ENCODE data around the gene HPCAL1. TPM values are rescaled to one million over a fixed set of nuclear protein-coding genes. Genes with fewer than 3 reads are reported as not detected.

The HPCAL1 gene
- total and polyA plus RNA-seq, 2 experiments from 2014 or later, result 13.4 to 25.5 TPM

DNA sequence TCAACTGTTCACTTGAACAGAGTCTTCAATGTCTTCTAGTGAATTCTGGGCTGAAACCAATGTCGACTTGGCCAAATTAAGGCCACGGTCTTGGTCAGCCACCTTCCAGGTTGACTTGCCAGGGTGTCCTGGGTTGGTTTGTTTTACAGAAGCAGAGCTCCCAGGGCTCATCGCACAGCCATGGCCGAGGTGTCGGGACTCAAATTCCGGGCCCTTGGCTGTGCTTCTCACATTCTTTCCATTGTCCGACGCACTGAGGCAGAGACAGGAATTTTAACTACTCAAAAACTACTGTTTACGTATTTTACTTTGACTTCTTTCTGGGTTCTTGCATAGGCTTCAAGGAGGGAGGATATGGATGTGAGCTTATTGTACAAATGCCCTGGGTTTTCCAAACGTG is 51.7 kb downstream of the HPCAL1 start:
- DNase-seq (ENCODE audit: low read depth in 1 of 2, low spot score in 1 of 2), result no peak
- Histone ChIP-seq H3K27me3 (no peaks in the 10 kb centered on the region), H3K4me3 (no peak overlapping the region), H3K36me3 (no peaks in the 10 kb centered on the region), H3K27ac (no peak overlapping the region), H3K4me1 (ENCODE audit: low read depth) (no peaks in the 10 kb centered on the region), H3K9me3 (ENCODE audit: low read depth) (no peaks in the 10 kb centered on the region)
- TF ChIP-seq, protein P1, sequence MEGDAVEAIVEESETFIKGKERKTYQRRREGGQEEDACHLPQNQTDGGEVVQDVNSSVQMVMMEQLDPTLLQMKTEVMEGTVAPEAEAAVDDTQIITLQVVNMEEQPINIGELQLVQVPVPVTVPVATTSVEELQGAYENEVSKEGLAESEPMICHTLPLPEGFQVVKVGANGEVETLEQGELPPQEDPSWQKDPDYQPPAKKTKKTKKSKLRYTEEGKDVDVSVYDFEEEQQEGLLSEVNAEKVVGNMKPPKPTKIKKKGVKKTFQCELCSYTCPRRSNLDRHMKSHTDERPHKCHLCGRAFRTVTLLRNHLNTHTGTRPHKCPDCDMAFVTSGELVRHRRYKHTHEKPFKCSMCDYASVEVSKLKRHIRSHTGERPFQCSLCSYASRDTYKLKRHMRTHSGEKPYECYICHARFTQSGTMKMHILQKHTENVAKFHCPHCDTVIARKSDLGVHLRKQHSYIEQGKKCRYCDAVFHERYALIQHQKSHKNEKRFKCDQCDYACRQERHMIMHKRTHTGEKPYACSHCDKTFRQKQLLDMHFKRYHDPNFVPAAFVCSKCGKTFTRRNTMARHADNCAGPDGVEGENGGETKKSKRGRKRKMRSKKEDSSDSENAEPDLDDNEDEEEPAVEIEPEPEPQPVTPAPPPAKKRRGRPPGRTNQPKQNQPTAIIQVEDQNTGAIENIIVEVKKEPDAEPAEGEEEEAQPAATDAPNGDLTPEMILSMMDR (IDR thresholded peaks at IDR 0.05; ENCODE audit: low read depth, low read length), result no peak

DNA sequence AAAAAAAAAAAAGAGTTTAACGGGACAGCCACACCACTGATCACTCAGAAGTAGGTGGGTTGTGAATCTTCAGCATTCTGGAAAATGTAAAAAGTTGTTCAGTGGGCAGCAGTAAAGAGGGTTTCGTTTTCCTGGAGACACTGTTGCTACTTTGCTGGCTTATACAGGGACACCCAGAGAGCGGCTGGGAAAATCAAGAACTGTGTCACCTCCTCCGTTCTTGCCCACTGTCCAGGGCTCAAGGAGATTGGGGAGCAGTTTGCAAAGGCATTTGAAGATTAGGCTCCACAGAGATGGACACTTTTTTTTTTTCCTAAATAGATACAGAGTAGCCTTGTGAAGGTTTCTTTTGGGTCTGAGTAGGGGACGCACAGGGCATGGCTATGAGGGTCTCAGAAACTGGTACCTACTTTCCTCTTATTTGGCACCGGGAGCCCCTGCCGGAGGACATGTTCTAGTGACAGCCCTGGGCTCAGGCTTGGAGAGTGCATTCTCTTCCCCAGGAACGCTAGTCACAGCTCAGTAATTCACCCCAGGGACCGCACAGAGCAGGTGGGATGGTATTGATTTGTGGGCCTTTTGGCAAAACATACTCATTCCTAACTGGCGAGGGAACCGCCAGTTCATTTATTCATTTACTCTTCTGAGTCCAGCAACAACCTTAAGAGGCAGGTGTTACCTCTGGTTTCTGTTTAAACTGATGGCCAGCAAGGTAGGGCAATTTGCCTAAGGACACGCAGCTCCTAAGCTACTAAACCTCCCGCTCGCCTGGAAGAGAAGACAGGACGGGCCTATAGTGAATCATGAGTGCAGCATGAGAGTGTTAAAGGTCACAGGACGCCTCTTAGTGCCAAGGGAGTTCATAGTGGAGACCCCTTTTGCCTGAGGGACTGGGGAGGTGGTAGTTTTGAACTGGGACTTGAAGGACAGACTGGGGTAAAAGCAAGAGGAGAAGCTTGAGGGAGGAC is 53.1 kb downstream of the HPCAL1 start:
- Histone ChIP-seq H3K27me3 (no peaks in the 10 kb centered on the region), H3K4me3 (no peak overlapping the region), H3K36me3 (no peaks in the 10 kb centered on the region), H3K27ac (no peak overlapping the region), H3K4me1 (ENCODE audit: low read depth) (no peaks in the 10 kb centered on the region), H3K9me3 (ENCODE audit: low read depth) (no peaks in the 10 kb centered on the region)
- TF ChIP-seq, protein P1 (IDR thresholded peaks at IDR 0.05; ENCODE audit: low read depth, low read length), result no peak
- DNase-seq (ENCODE audit: low read depth in 1 of 2, low spot score in 1 of 2), result no peak

DNA sequence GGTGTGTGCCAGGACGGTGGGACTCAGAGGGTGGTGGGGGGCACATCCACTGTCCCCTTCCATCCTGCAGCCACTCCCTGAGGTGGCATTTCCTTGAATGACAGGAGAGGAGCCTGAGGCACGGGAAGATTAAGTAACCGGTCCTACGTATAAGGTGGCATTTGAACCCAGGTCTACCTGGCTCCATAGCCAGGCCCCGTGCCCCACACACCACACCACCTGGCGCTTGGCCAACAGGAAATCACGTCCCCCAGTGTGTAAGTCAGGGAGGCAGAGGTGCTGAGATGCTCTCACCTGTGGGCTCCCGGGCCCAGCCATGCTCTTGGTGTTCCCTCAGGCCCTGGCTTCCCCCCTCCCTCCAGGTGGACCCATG is 53.7 kb downstream of the HPCAL1 start:
- no peaks in the 10 kb centered on the region for H3K36me3 ChIP-seq
- no peaks in the 10 kb centered on the region for H3K27me3 ChIP-seq
- TF ChIP-seq, protein P1 (IDR thresholded peaks at IDR 0.05; ENCODE audit: low read depth, low read length), result no peak
- no peak overlapping the region for H3K4me3 ChIP-seq
- no peaks in the 10 kb centered on the region for H3K9me3 ChIP-seq (ENCODE audit: low read depth)
- H3K27ac ChIP-seq, result no peak overlapping the region
- DNase-seq (ENCODE audit: low read depth in 1 of 2, low spot score in 1 of 2), result no peak
- no peaks in the 10 kb centered on the region for H3K4me1 ChIP-seq (ENCODE audit: low read depth)

DNA sequence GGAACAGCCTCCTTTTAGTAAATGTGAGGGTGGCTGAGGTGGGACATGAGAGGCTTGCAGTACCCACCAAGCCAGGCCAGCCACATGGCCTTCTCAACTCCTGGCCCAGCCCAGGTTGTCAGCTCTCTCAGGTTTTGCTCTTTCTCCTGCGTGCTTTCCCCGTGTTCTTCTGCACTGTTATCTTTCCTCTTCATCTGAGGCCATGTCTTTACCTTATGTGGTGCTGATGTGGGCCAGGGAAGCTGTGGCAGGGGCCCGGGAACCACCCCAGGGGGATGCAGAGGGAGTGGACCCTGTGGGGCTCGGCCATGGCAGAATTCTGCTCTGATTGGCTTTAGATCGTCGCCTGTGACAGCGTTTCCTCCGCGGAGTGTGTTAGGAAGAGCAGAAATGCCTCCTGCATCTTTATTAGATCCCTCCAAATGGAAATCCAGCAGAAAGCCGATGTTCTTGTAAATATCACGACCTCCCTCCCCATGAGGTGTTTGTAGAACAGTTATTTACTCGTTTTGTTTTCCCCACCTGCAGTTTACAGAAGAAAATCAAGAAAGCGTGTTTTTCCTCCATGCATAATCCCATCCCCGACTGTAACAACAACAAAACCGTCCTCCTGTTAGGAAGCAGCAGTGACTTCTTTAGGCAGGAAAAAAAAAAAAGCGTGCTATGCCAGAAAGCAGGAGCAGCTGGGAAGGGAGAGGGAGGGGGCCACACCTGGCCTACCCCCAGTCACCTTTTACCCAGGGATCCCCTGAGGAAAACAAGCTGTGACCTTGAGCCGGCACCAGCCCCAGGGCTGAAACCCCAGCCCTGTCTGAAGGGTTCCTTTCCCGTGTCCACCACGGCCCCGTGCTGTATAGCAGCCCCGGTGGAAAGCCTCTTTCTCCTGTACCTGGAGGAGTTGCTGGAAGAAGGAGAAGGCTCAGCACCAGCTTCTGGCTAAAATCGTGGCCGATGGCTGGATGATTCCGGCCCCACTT is 54.8 kb downstream of the HPCAL1 start:
- TF ChIP-seq, protein P1 (IDR thresholded peaks at IDR 0.05; ENCODE audit: low read depth, low read length), result no peak
- no peak for DNase-seq (ENCODE audit: low read depth in 1 of 2, low spot score in 1 of 2)
- no peaks in the 10 kb centered on the region for H3K27me3 ChIP-seq
- no peaks in the 10 kb centered on the region for H3K9me3 ChIP-seq (ENCODE audit: low read depth)
- H3K36me3 ChIP-seq, result no peaks in the 10 kb centered on the region
- H3K4me3 ChIP-seq, result no peak overlapping the region
- H3K27ac ChIP-seq, result no peak overlapping the region
- H3K4me1 ChIP-seq (ENCODE audit: low read depth), result peaks cover 3% of the 10 kb centered on the region

DNA sequence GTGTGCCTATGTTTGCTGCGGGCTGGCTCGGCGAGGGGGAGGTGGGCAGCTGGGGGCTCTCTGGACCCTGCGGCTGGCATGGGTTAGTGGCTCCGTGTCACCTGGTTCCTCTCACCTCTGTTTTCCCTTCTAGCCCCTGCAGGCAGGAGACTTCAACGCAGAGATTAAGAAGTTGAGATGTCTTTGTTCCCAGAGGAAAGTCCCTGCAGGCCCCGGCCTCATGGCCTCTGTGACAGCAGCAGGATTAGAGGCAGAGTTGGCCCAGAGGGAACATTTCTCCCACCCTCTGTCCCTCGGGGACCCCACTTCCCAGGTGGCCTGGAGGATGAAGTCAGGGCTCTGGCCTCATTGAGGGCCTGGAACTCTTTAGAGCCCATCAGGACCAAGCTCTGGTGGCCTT is 56.5 kb downstream of the HPCAL1 start:
- no peak for DNase-seq (ENCODE audit: low read depth in 1 of 2, low spot score in 1 of 2)
- H3K27me3 ChIP-seq, result no peaks in the 10 kb centered on the region
- H3K4me3 ChIP-seq, result no peak overlapping the region
- H3K4me1 ChIP-seq (ENCODE audit: low read depth), result peaks cover 4% of the 10 kb centered on the region
- H3K27ac ChIP-seq, result no peak overlapping the region
- TF ChIP-seq, protein P1 (IDR thresholded peaks at IDR 0.05; ENCODE audit: low read depth, low read length), result no peak
- no peaks in the 10 kb centered on the region for H3K36me3 ChIP-seq
- H3K9me3 ChIP-seq (ENCODE audit: low read depth), result no peaks in the 10 kb centered on the region
